BJ (cell line): ENCODE measurements around the gene RHBDD2. TPM values are rescaled to one million over a fixed set of nuclear protein-coding genes. Genes with fewer than 3 reads are reported as not detected.
"Not testable (repeated sequence)": the region's sequence is repeated elsewhere in the genome, so short reads cannot be mapped to it uniquely, and the experiment has no call there.

ENCODE experiments used
- CTCF ChIA-PET: fragments of 350-600 bp; formaldehyde crosslinking; extraction: SDS; loops from one replicate; lab custom pipeline; 2021; ENCODE audit warnings: antibody characterized with exemption, inconsistent platforms; lab: Yijun Ruan, JAX
- POLR2A ChIA-PET: fragments of 300-600 bp; sonication (Branson Sonifier 250); formaldehyde crosslinking; extraction: SDS; loops from one replicate; lab custom pipeline; 2021; ENCODE audit warnings: antibody characterized with exemption; lab: Charles Lee
- DNase-seq: peaks from one replicate; pipeline ENCODE4 v3.0.0-alpha.2; 2011; ENCODE audit warnings: low read depth
- H3K27me3 ChIP-seq: 2 replicates; pipeline ENCODE4 v1.6.0; 2011; ENCODE audit warnings: low read length; ENCODE audit not compliant: control insufficient read depth, insufficient read depth
- H3K36me3 ChIP-seq: 2 replicates; pipeline ENCODE4 v1.5.1; 2011; ENCODE audit warnings: low read length; ENCODE audit not compliant: control insufficient read depth, insufficient read depth
- H3K4me3 ChIP-seq: 2 replicates; pipeline ENCODE4 v1.5.1; 2011; ENCODE audit warnings: low read depth, mild to moderate bottlenecking, control low read depth, low read length
- polyA plus RNA-seq: library from polyadenylated mRNA; depleted of rRNA; stranded (reverse); fragments of >200 nt; gene quantifications from 2 replicates; pipeline ENCODE4 v1.2.3, GENCODE V29; 2011
- TF ChIP-seq, protein P1 (sequence below): IDR thresholded peaks from 2 replicates; pipeline ENCODE4 v1.5.1; 2011; ENCODE audit warnings: low read depth, mild to moderate bottlenecking, control low read depth, inconsistent platforms, low read length, moderate library complexity; ENCODE audit not compliant: insufficient read depth

The RHBDD2 gene
- polyA plus RNA-seq, 1 experiment: 71.3 TPM

DNA sequence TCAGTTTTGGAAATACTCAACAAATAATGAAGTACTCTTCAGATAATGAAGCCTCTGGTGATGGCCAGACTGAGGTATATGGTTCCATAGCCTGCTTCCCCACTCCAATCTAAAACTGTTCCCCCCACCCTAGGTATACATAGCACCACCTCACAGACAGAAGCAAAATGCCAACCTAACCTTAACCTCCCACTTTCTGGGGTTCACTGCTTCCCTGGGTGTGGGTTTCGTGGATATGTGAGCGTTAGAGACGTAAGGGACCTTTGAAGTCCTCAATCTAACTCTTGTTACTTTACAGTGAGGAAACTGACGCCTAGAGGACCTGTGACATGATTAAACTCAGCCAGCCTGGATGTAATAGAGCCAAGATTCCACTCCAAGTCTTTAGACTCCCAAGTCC lies 1.4 kb downstream of the RHBDD2 start:
- Histone ChIP-seq H3K4me3 (peak overlapping the region; percentile 82; the same call in 1 of the 2 replicates), H3K27me3 (peaks cover 1% of the 10 kb centered on the region; the same call in 1 of the 2 replicates), H3K36me3 (peaks cover 22% of the 10 kb centered on the region)
- TF ChIP-seq, protein P1, sequence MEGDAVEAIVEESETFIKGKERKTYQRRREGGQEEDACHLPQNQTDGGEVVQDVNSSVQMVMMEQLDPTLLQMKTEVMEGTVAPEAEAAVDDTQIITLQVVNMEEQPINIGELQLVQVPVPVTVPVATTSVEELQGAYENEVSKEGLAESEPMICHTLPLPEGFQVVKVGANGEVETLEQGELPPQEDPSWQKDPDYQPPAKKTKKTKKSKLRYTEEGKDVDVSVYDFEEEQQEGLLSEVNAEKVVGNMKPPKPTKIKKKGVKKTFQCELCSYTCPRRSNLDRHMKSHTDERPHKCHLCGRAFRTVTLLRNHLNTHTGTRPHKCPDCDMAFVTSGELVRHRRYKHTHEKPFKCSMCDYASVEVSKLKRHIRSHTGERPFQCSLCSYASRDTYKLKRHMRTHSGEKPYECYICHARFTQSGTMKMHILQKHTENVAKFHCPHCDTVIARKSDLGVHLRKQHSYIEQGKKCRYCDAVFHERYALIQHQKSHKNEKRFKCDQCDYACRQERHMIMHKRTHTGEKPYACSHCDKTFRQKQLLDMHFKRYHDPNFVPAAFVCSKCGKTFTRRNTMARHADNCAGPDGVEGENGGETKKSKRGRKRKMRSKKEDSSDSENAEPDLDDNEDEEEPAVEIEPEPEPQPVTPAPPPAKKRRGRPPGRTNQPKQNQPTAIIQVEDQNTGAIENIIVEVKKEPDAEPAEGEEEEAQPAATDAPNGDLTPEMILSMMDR: no peak
- DNase-seq: no peak
- ChIA-PET POLR2A (no interaction called here), CTCF (no interaction called here)

DNA sequence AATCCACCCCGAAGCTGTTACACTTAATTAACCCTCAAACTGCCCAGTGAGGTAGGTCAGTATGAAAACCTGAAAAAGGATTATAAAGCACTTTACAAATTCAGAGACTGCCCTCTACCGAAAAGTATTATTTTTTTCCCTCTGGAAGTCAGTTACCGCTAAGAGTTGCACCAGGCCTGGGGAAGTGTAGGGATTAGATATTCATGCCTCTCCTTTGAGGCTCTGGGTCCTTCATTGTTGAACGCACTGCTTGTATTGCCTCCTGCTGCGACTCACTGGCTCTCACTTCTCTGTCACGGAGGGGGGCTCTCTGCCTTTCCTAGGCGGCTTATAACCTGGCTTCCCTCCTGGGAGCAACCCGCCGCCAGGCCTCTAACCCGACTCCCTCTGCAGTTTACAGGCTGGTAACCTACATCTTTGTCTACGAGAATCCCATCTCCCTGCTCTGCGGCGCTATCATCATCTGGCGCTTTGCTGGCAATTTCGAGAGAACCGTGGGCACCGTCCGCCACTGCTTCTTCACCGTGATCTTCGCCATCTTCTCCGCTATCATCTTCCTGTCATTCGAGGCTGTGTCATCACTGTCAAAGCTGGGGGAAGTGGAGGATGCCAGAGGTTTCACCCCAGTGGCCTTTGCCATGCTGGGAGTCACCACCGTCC lies 2.7 kb downstream of the RHBDD2 start:
- POLR2A ChIA-PET: no interaction called here
- CTCF ChIA-PET: interaction anchor here (1.0 to 1.5 kb wide), 2 partner anchors 15 to 139 kb away, joined by 3 to 6 read pairs; no protein-coding TSS in a partner anchor

DNA sequence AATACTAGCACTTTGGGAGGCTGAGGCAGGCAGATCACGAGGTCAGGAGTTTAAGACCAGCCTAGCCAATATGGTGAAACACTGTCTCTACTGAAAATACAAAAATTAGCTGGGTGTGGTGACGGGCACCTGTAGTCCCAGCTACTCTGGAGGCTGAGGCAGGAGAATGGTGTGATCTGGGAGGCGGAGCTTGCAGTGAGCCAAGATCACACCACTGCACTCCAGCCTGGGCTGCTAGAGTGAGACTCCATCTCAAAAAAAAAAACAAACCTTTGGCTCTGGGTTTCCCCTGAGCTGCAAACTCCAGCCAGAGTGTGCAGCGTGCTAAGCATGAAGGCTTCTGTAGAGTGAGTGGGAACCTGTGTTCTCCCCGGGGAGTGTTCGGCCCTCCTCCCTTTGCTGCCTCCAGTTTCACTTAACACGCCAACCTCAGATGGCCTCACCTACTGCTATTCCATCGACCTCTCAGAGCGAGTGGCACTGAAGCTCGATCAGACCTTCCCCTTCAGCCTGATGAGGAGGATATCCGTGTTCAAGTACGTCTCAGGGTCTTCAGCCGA lies 4.5 kb downstream of the RHBDD2 start:
- CTCF ChIA-PET, H3K27me3 ChIP-seq, H3K4me3 ChIP-seq, DNase-seq: not testable (repeated sequence)
- H3K36me3 ChIP-seq: peaks cover 35% of the 10 kb centered on the region
- POLR2A ChIA-PET: interaction anchor here (0.6 kb wide), 1 partner anchor 8 kb away, joined by 3 read pairs; no protein-coding TSS in a partner anchor

More for the DNA sequence above, 2.7 kb downstream of the RHBDD2 start:
- Histone ChIP-seq H3K36me3 (peaks cover 26% of the 10 kb centered on the region), H3K4me3 (no peak overlapping the region), H3K27me3 (no peaks in the 10 kb centered on the region)
- TF ChIP-seq, protein P1: 0 out of 2 replicates have a peak, but pooled peaks have one; percentile 2
- no peak for DNase-seq

DNA sequence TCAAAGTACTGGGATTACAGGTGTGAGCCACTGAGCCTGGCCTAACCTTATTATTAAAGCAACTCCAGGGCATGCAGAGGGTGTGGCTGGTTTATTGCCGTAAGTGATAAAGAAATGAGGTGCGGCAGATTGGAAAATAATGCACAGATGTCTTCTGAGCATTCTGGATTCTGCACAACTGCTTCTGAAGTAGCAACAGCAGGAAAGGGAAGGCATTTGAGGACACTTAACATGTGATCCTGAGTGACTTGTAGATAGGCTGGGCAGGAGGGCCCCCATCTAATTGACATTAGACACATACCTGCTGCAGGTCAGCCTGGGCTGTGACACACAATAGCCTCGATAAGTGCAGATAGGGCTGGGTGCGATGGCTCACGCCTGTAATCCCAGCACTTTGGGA lies 5.6 kb downstream of the RHBDD2 start:
- TF ChIP-seq, protein P1: no peak
- ChIA-PET POLR2A (no interaction called here), CTCF (no interaction called here)
- Histone ChIP-seq H3K36me3 (peaks cover 37% of the 10 kb centered on the region), H3K4me3 (no peak overlapping the region), H3K27me3 (no peaks in the 10 kb centered on the region)
- no peak for DNase-seq

DNA sequence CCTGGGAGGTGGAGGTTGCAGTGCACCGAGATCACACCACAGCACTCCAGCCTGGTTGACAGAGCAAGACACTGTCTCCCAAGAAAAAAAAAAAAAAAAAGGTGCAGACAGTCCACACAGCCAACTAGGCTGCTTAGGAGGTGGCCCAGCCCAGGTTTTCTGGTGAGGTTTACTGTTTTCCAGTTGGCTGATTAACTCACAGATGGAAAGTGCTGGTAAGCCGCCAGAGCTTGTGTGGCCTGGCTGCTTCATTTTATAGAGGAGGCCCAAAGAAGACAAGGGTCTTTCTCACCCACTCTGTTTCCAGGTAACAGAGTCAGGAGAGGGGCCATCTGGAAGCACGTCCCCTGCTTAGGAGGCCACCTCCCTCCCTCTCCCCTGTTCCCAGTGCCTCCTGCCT lies 6.2 kb downstream of the RHBDD2 start:
- no peak overlapping the region for H3K4me3 ChIP-seq
- H3K36me3 ChIP-seq: peaks cover 37% of the 10 kb centered on the region
- DNase-seq: no peak
- no peaks in the 10 kb centered on the region for H3K27me3 ChIP-seq
- ChIA-PET CTCF (interaction anchor here (0.6 kb wide), 1 partner anchor 437 kb away, joined by 3 read pairs; no protein-coding TSS in a partner anchor), POLR2A (no interaction called here)
- TF ChIP-seq, protein P1: no peak
